ENCODE results near the gene TEX9. TPM values are rescaled to one million over a fixed set of nuclear protein-coding genes. Genes with fewer than 3 reads are reported as not detected.

The TEX9 gene
- total RNA-seq, 1 experiment from 2014 or later: 8.4 TPM

DNA sequence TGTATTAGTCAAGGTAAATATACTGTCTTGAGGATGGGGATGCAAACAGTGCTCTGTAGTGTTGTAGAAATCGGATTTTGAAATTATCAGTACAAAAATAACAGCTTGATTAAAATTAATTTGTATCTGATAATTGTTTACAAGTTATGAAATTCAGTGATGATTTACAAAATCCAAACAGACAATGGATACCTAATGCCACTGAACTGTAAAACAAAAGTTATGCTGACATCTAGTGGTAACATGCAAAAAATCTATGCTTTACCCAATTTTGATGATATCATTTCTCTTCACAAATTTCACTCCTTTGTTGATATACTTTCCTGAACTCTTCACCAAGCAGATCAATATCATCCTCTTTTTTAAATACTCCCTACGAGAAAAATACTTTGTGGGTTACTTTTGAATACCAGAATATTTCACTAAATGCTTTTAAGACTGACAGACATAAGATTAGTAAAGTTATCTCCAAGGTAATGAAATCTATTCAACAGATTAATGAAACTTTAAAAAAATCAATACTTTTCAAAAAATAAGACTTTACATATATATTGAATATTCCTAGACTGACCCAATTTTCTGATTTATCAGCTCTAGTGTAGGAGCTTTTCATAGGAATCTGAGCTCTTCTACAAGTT is 63.7 kb downstream of the TEX9 start:
- no peaks in the 10 kb centered on the region for H3K27me3 Mint-ChIP-seq (ENCODE audit: low read depth)
- Histone ChIP-seq H4K20me1 (ENCODE audit: control insufficient read depth, insufficient read depth, insufficient read length) (no peaks in the 10 kb centered on the region), H3K27me3 (ENCODE audit: insufficient read depth, low read length) (no peaks in the 10 kb centered on the region), H4K5ac (ENCODE audit: insufficient read length, low read depth, low read length) (no peak overlapping the region), H2BK12ac (ENCODE audit: insufficient read length, low read depth, low read length) (no peak overlapping the region), H4K8ac (replicated peaks; ENCODE audit: insufficient read length, low read depth, low read length) (no peak overlapping the region), H3K9me3 (ENCODE audit: control insufficient read depth, low read depth, low read length) (no peaks in the 10 kb centered on the region), H3K9ac (ENCODE audit: extremely low read depth, insufficient read length, low read length) (no peak overlapping the region), H3K79me1 (ENCODE audit: insufficient read depth, low read depth, low read length, poor library complexity, severe bottlenecking) (no peaks in the 10 kb centered on the region), H3T11ph (ENCODE audit: low read length) (no peak overlapping the region), H3K14ac (ENCODE audit: insufficient read depth, low read length) (no peak overlapping the region), H2BK120ac (ENCODE audit: low read depth, low read length, poor library complexity, severe bottlenecking) (no peak overlapping the region), H3K4ac (ENCODE audit: low read depth, low read length) (no peak overlapping the region), H3K18ac (ENCODE audit: insufficient read length, low read depth, low read length) (no peak overlapping the region), H3K4me1 (ENCODE audit: insufficient read depth, low read length) (no peaks in the 10 kb centered on the region), H2BK5ac (ENCODE audit: insufficient read length, low read length) (no peak overlapping the region), H3K4me2 (ENCODE audit: insufficient read depth, insufficient read length, low read length) (no peak overlapping the region), H2BK15ac (ENCODE audit: low read depth, low read length) (no peak overlapping the region), H3K56ac (ENCODE audit: insufficient read length, low read depth, low read length) (no peak overlapping the region), H3K23me2 (ENCODE audit: insufficient read length, low read depth, low read length, poor library complexity, severe bottlenecking) (no peaks in the 10 kb centered on the region), H3K27ac (ENCODE audit: insufficient read length, low read depth, low read length) (no peak overlapping the region), H4K91ac (ENCODE audit: insufficient read length, low read depth, low read length) (no peak overlapping the region), H2AFZ (ENCODE audit: low read length) (no peak overlapping the region), H2BK20ac (ENCODE audit: low read depth, low read length, poor library complexity, severe bottlenecking) (no peak overlapping the region), H3K79me2 (ENCODE audit: insufficient read depth, low read length) (no peaks in the 10 kb centered on the region), H3K23ac (ENCODE audit: insufficient read length, low read depth, low read length) (no peak overlapping the region), H2AK5ac (ENCODE audit: insufficient read length, low read length) (no peak overlapping the region)
- no peaks in the 10 kb centered on the region for H3K9me3 Mint-ChIP-seq
- no peaks in the 10 kb centered on the region; a peak in 1 of 7 replicates for H3K36me3 Mint-ChIP-seq (ENCODE audit: insufficient read depth in 1 of 3, low read depth in 3 of 3)
- H3K4me1 Mint-ChIP-seq: no peaks in the 10 kb centered on the region
- H3K4me3 Mint-ChIP-seq: no peak overlapping the region
- WGBS (ENCODE audit: extremely low coverage, insufficient read length, low lambda C conversion rate): no CpG with 5 or more reads among the region's 2 CpGs
- peak overlapping the region in 1 of 3 experiments; percentile 24; a peak in 1 of 7 replicates for H3K27ac Mint-ChIP-seq
- TF ChIP-seq, protein P1, sequence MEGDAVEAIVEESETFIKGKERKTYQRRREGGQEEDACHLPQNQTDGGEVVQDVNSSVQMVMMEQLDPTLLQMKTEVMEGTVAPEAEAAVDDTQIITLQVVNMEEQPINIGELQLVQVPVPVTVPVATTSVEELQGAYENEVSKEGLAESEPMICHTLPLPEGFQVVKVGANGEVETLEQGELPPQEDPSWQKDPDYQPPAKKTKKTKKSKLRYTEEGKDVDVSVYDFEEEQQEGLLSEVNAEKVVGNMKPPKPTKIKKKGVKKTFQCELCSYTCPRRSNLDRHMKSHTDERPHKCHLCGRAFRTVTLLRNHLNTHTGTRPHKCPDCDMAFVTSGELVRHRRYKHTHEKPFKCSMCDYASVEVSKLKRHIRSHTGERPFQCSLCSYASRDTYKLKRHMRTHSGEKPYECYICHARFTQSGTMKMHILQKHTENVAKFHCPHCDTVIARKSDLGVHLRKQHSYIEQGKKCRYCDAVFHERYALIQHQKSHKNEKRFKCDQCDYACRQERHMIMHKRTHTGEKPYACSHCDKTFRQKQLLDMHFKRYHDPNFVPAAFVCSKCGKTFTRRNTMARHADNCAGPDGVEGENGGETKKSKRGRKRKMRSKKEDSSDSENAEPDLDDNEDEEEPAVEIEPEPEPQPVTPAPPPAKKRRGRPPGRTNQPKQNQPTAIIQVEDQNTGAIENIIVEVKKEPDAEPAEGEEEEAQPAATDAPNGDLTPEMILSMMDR (conservative IDR thresholded peaks at IDR 0.05): peak; percentile 78
- DNase-seq: no peak
